Vagina (tissue), 2 donors: ENCODE data around the gene CCDC184. TPM values are rescaled to one million over a fixed set of nuclear protein-coding genes. Genes with fewer than 3 reads are reported as not detected.
A peak's percentile ranks its signal among the peaks of the same experiment; 100 is the strongest.

Experiments used
- DNase-seq, 2 donors: peaks; one replicate each; pipeline ENCODE4 v3.0.0-alpha.2; 2017; ENCODE audit errors: extremely low spot score in 2 of 2
- H3K27ac ChIP-seq: fragments of 200-600 bp; sonication (generic); one replicate; pipeline ENCODE4 v1.5.1; 2019
- H3K27me3 ChIP-seq: fragments of 200-600 bp; sonication (generic); one replicate; pipeline ENCODE4 v1.5.1; 2019
- H3K36me3 ChIP-seq, 2 donors: fragments of 200-600 bp; sonication (generic); one replicate each; pipeline ENCODE4 v1.5.1; 2017 to 2019
- H3K4me1 ChIP-seq: fragments of 200-600 bp; sonication (generic); one replicate; pipeline ENCODE4 v1.5.1; 2019
- H3K4me3 ChIP-seq, 2 donors: fragments of 200-600 bp; sonication (generic); 1 replicate in 1 of 2; 2 replicates in 1 of 2; pipeline ENCODE4 v1.5.1; 2016 to 2019
- H3K9me3 ChIP-seq: fragments of 200-600 bp; sonication (generic); one replicate; pipeline ENCODE4 v1.5.1; 2019
- POLR2A ChIP-seq, 2 donors: fragments of 450-650 bp; IDR thresholded peaks; one replicate each; pipeline ENCODE4 v1.6.1; 2017; ENCODE audit warnings: antibody characterized with exemption in 2 of 2, mild to moderate bottlenecking in 2 of 2, moderate library complexity in 2 of 2
- POLR2AphosphoS5 ChIP-seq, 2 donors: sonication (generic); formaldehyde crosslinking; IDR thresholded peaks; one replicate each; pipeline ENCODE4 v1.9.0; 2017; ENCODE audit warnings: antibody characterized with exemption in 2 of 2, mild to moderate bottlenecking in 2 of 2, low read depth in 1 of 2; ENCODE audit not compliant: insufficient read depth in 1 of 2
- intact Hi-C: fragments of 100-400 bp; cut with DNase I; formaldehyde crosslinking; loops from one replicate; pipeline ENCODE4 v1.15.1; 2023
- total RNA-seq: library from RNA; depleted of rRNA; stranded (reverse); fragments of >200 nt; gene quantifications from one replicate; pipeline ENCODE4 v1.2.3, GENCODE V29; 2016
- TF ChIP-seq, protein P1 (sequence below), 3 experiments: fragments of 450-650 bp in 2 of 3; fragments of 200-600 bp in 1 of 3; sonication (generic) in 1 of 3; IDR thresholded peaks; one replicate each; pipeline ENCODE4 v1.5.1; 2017 to 2019; ENCODE audit warnings: antibody characterized with exemption in 3 of 3, mild to moderate bottlenecking in 2 of 3, moderate library complexity in 2 of 3

Gene CCDC184
- total RNA-seq, 1 donor from 2014 or later = 1.2 TPM

DNA sequence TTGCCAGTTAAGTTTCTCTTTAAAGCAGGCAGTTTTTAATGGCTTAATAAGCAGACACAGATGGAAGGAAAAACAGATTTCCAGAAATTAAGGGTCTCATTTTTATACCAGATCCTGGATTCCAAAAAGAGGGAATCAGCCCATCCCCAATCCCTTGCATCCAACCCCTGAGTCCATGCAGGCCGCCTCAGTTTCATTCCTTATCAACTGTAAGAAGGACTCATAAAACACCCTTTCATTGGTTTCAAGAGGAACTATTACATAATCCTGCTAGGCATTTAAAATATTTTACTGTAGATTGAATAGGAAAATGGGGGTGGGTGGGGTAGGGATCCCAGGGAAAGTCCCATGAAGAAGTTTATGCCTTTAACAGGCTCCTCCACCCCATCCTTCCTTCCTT, 9.4 kb downstream of the CCDC184 start:
- DNase-seq = no peak
- Histone ChIP-seq H3K4me1 (peaks cover 9% of the 10 kb centered on the region), H3K9me3 (no peaks in the 10 kb centered on the region), H3K36me3 (no peaks in the 10 kb centered on the region), H3K27ac (no peak overlapping the region), H3K4me3 (no peak overlapping the region), H3K27me3 (no peaks in the 10 kb centered on the region)
- TF ChIP-seq, protein P1, sequence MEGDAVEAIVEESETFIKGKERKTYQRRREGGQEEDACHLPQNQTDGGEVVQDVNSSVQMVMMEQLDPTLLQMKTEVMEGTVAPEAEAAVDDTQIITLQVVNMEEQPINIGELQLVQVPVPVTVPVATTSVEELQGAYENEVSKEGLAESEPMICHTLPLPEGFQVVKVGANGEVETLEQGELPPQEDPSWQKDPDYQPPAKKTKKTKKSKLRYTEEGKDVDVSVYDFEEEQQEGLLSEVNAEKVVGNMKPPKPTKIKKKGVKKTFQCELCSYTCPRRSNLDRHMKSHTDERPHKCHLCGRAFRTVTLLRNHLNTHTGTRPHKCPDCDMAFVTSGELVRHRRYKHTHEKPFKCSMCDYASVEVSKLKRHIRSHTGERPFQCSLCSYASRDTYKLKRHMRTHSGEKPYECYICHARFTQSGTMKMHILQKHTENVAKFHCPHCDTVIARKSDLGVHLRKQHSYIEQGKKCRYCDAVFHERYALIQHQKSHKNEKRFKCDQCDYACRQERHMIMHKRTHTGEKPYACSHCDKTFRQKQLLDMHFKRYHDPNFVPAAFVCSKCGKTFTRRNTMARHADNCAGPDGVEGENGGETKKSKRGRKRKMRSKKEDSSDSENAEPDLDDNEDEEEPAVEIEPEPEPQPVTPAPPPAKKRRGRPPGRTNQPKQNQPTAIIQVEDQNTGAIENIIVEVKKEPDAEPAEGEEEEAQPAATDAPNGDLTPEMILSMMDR (IDR thresholded peaks at IDR 0.05) = no peak
- TF ChIP-seq POLR2AphosphoS5 (IDR thresholded peaks at IDR 0.05; ENCODE audit: insufficient read depth in 1 of 2, low read depth in 1 of 2) = no peak
- TF ChIP-seq POLR2A (IDR thresholded peaks at IDR 0.05) = no peak
- intact Hi-C loops = no loop called here

DNA sequence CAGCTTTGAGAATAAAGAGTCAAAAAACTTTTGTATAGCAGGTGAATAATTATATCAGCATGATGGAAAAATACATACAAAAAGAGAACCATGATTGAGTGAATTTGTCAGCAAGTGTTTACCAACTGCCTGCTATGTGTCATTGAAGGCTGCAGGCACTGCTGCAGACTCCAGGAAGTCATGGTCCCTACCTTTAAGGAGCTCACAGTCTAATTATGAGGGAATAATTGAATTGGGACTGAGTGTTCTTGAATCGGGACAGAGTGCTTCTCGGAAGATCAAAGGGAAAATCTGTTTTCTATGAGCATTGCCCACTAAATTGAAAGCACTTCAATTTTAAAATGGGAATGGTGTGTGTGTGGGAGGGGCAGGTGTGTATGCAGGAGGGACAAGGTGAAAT, 10.2 kb downstream of the CCDC184 start:
- no peaks in the 10 kb centered on the region for H3K27me3 ChIP-seq
- peaks cover 10% of the 10 kb centered on the region for H3K4me1 ChIP-seq
- no peaks in the 10 kb centered on the region for H3K9me3 ChIP-seq
- TF ChIP-seq POLR2AphosphoS5 (IDR thresholded peaks at IDR 0.05; ENCODE audit: insufficient read depth in 1 of 2, low read depth in 1 of 2) (no peak), POLR2A (IDR thresholded peaks at IDR 0.05) (no peak)
- TF ChIP-seq, protein P1 (IDR thresholded peaks at IDR 0.05) = no peak
- intact Hi-C loops = no loop called here
- no peak overlapping the region for H3K27ac ChIP-seq
- H3K4me3 ChIP-seq = no peak overlapping the region
- H3K36me3 ChIP-seq = no peaks in the 10 kb centered on the region
- DNase-seq = no peak

DNA sequence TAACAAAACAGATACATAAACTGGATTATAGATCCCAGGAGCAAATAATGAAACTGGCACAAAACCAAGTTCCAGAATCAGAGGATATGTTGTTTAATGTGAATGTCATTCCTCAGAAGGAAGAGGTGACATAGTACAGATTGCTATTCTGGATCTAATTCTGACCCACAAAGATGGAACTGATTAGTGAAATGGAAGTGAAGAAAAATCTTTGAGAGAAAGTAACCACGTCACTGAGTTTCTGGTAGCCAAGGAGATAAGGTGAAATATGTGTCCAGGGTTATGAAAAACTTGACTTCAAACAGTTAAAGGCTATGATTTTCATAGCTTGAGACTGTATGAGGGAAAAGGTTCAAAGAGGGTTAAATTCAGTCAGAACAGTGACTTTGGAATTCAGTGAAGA, 11.4 kb downstream of the CCDC184 start:
- Histone ChIP-seq H3K27me3 (no peaks in the 10 kb centered on the region), H3K36me3 (no peaks in the 10 kb centered on the region), H3K4me3 (no peak overlapping the region), H3K4me1 (peaks cover 21% of the 10 kb centered on the region), H3K27ac (no peak overlapping the region), H3K9me3 (no peaks in the 10 kb centered on the region)
- no peak for DNase-seq
- TF ChIP-seq, protein P1 (IDR thresholded peaks at IDR 0.05) = no peak
- no peak for TF ChIP-seq POLR2AphosphoS5 (IDR thresholded peaks at IDR 0.05; ENCODE audit: insufficient read depth in 1 of 2, low read depth in 1 of 2)
- TF ChIP-seq POLR2A (IDR thresholded peaks at IDR 0.05) = no peak
- intact Hi-C loops = no loop called here

DNA sequence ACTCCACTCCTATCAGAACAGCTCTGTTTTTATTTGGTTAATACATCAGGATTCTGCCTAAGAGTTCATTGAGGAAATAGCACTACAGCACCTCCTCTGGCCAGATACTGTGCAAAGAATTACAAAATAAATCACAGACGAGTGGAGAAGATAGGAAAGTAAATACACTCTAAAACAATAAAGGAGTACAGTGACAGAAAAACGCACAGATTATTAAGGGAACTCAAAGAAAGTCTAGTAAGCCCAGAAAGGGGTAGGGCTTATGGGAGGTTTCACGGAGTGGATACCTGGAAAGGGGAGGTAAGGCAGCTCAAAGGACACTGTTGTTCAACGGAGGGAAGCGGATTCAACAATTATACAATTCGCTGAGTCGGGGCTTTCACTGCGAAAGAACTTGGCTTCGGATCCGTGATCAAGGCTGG, 14.1 kb downstream of the CCDC184 start:
- H3K27ac ChIP-seq = peak overlapping the region; percentile 94
- no peaks in the 10 kb centered on the region for H3K36me3 ChIP-seq
- H3K4me3 ChIP-seq = peak overlapping the region; percentile 63 to 71
- intact Hi-C loops = no loop called here
- no peaks in the 10 kb centered on the region for H3K9me3 ChIP-seq
- TF ChIP-seq POLR2AphosphoS5 (IDR thresholded peaks at IDR 0.05; ENCODE audit: insufficient read depth in 1 of 2, low read depth in 1 of 2) = no peak
- TF ChIP-seq, protein P1 (IDR thresholded peaks at IDR 0.05) = peak in 2 of 3 experiments; percentile 33 to 34
- H3K4me1 ChIP-seq = peaks cover 35% of the 10 kb centered on the region
- H3K27me3 ChIP-seq = no peaks in the 10 kb centered on the region
- DNase-seq = no peak

DNA sequence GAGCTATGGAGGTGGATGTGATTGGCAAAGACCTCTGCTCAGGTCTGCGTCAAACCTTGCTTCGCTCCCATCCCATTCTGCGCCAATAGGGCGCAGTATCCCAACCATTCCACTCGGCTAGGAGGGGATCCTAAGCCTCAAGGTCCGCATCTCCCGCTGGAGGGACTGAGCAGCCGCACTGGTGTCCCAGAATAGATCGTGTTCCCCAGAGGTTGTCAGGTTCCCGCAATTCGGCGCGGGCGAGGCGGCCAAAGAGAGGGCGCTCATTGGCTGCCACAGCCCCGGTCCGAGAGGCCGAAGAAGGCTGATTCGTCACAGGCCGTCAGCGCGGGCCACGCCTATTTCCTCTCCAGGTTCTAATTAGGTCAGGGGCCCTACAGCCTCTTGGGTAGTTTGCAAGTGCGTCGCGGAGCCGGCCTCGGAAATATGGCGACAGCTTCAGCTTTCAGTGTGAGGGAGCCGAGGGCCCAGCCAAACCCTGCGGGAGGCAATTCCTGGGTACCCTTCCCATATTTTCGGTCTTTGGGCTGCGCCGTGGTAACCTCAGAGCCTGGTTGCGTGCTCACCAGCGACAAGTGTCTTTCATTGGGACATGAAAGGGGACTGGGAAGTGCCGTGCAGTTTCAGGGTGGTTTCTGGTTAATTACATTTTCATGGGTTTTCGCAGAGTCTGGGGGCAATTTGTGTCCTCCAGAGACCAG, 14.7 kb downstream of the CCDC184 start:
- intact Hi-C loops = no loop called here
- peak overlapping the region; percentile 94 for H3K27ac ChIP-seq
- H3K9me3 ChIP-seq = no peaks in the 10 kb centered on the region
- peaks cover 35% of the 10 kb centered on the region for H3K4me1 ChIP-seq
- peak in 1 of 2 donors; percentile 99 for DNase-seq
- TF ChIP-seq POLR2A (IDR thresholded peaks at IDR 0.05) = peak; percentile 67 to 93
- TF ChIP-seq, protein P1 (IDR thresholded peaks at IDR 0.05) = peak in 1 of 3 experiments; percentile 16
- peak; percentile 89 to 99 for TF ChIP-seq POLR2AphosphoS5 (IDR thresholded peaks at IDR 0.05; ENCODE audit: insufficient read depth in 1 of 2, low read depth in 1 of 2)
- no peaks in the 10 kb centered on the region for H3K27me3 ChIP-seq
- H3K4me3 ChIP-seq = peak overlapping the region; percentile 63 to 71
- no peaks in the 10 kb centered on the region for H3K36me3 ChIP-seq
